Gastroesophageal sphincter (tissue), 3 donors: ENCODE results near the gene C1QTNF1.

Experiments used
- CTCF ChIP-seq, 4 experiments: fragments of 200-600 bp in 2 of 4; fragments of 450-650 bp in 2 of 4; sonication (generic) in 1 of 4; IDR thresholded peaks; one replicate each; pipeline ENCODE4 v1.5.1; 2017 to 2019; ENCODE audit warnings: antibody characterized with exemption in 4 of 4, mild to moderate bottlenecking in 2 of 4, moderate library complexity in 2 of 4
- EP300 ChIP-seq: sonication (generic); formaldehyde crosslinking; IDR thresholded peaks from one replicate; pipeline ENCODE4 v1.6.1; 2017; ENCODE audit warnings: antibody characterized with exemption, mild to moderate bottlenecking
- POLR2A ChIP-seq, 2 donors: fragments of 450-650 bp; IDR thresholded peaks; one replicate each; pipeline ENCODE4 v1.6.1; 2017; ENCODE audit warnings: antibody characterized with exemption in 2 of 2, mild to moderate bottlenecking in 2 of 2, moderate library complexity in 1 of 2
- POLR2AphosphoS5 ChIP-seq: sonication (generic); formaldehyde crosslinking; IDR thresholded peaks from one replicate; pipeline ENCODE4 v1.6.1; 2017; ENCODE audit warnings: antibody characterized with exemption

GRCh38 chr17:79046197-79046915 is 22.4 kb downstream of the C1QTNF1 start:
- TF ChIP-seq CTCF (IDR thresholded peaks at IDR 0.05) (no peak), POLR2AphosphoS5 (no peak), EP300 (no peak), POLR2A (IDR thresholded peaks at IDR 0.05) (no peak)
